Measurements from ENCODE around the gene SLC9A9. TPM values are rescaled to one million over a fixed set of nuclear protein-coding genes. Genes with fewer than 3 reads are reported as not detected.

SLC9A9 gene
- total RNA-seq (2013; cell fraction: nucleolus; rRNA removed) = 54.3 and 56.4 TPM in 2 replicates
- total RNA-seq (2014; rRNA removed) (8.9 and 11.5 TPM in 2 replicates), total RNA-seq (2014; rRNA removed; fragmentation: Illumina TruSeq; extraction: Trizol) (9.7 and 13.6 TPM in 2 replicates), total RNA-seq (2021) (7.4 and 8.8 TPM in 2 replicates), polyA plus RNA-seq (2011; rRNA removed) (3.5 and 5.3 TPM in 2 replicates), polyA plus RNA-seq (2014; fragmentation: Illumina TruSeq; extraction: Trizol) (8.2 and 10.3 TPM in 2 replicates), polyA plus RNA-seq (2014; fragmentation: Nextera tagmentation; extraction: Ambion mirVana) (10 to 100 TPM; 10.7 to 14.2 TPM), polyA plus RNA-seq (2014; rRNA removed) (6.3 and 8.1 TPM in 2 replicates), polyA plus RNA-seq (2016; fragmentation: Nextera tagmentation; extraction: Ambion mirVana) (10 to 100 TPM; 12.5 to 13.2 TPM), polyA minus RNA-seq (2011; rRNA and poly(A)+ RNA removed) (9.3 and 11.1 TPM in 2 replicates), Bru-seq, nascent RNA (percentile 52 among the genes with signal in this experiment), BruChase-seq, experiment 1, labeled RNA remaining after a 6-hour chase (percentile 42 among the genes with signal in this experiment), BruChase-seq, experiment 2, labeled RNA remaining after a 2-hour chase (percentile 43 among the genes with signal in this experiment)
- 11.7 TPM for polyA plus RNA-seq (2011; ENCODE audit: low read depth)
- 1.6 and 3.1 TPM in 2 replicates for polyA plus RNA-seq (2011; cell fraction: cytosol; rRNA removed)
- polyA plus RNA-seq (2011; cell fraction: nucleus; rRNA removed) = 2.0 and 3.0 TPM in 2 replicates
- 6.7 and 8.2 TPM in 2 replicates for polyA plus RNA-seq (2012)
- polyA minus RNA-seq (2011; cell fraction: cytosol; rRNA and poly(A)+ RNA removed) = 0.67 and 1.7 TPM in 2 replicates
- 11.0 and 12.1 TPM in 2 replicates for polyA minus RNA-seq (2011; cell fraction: nucleus; rRNA and poly(A)+ RNA removed)
- long read RNA-seq, experiment 1, partial matches to known transcripts = 0 of 2 reads
- long read RNA-seq, experiment 1, other reads (novel, unspliced or antisense) = 2 of 2 reads
- long read RNA-seq, experiment 2, partial matches to known transcripts = 0 of 1 reads
- long read RNA-seq, experiment 2, other reads (novel, unspliced or antisense) = 1 of 1 reads

DNA sequence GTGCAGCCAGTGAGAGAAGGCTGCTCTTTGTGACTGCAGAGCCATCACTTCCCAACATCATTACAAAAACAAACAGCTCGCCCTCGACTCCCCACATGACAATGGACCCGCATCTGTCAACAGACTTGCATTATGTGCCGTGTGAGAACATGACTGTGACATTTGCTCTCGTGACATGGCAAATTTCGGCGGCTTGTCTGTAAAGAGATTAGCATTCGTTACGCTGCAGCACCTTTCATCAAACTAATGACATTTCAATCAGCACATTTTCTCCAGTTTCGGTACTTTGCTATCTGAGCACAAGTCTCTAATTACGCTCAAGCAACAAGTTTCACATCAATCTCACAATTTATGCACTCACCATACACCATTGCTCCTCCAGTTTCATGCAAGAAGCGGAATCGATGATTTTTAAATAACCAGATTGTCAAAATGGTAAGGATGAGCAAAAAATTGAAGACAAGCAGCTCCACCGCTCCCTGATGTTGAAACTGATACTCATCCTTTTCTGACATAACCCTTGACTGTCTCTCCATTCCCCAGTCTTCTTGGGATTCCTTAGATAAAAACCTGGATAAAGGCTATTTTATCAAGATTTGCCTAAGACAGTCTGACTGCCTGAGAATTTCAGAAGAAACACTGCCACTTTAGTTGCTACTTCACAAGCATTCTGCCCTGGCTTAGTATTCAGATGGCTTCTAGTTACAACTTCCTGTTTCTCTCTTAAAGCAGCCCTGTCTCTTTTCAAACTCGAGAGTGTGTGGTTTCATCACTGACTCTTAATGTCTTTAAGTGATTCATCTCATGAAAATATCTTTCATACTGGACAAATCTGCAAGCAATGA lies at the start of gene SLC9A9:
SLC9A9 (minus strand) TSS at position 682 of the 845 bp plus-strand sequence; CDS start at position 536, 146 bp downstream.
- BruUV-seq (replicated peaks) = TSS peak; percentile 87
- FAIRE-seq = peak; percentile 93
- Histone ChIP-seq H3K27me3 (replicated peaks in 1 of 2; ENCODE audit: control insufficient read depth in 2 of 2, insufficient read depth in 2 of 2, low read length in 1 of 2) (no peaks in the 10 kb centered on the region), H3K79me2 (ENCODE audit: control insufficient read depth, insufficient read depth, low read length) (peaks cover 29% of the 10 kb centered on the region), H3K27ac (ENCODE audit: control insufficient read depth, insufficient read depth) (peak within 1 kb of the TSS; percentile 87), H2AFZ (ENCODE audit: control insufficient read depth, low read depth, low read length) (peak within 1 kb of the TSS; percentile 93), H3K4me3 (peak within 1 kb of the TSS; percentile 78), H3K9me3 (replicated peaks; ENCODE audit: control insufficient read depth, insufficient read depth, low read length) (no peaks in the 10 kb centered on the region; the same call in 2 of the 3 replicates), H3K4me1 (ENCODE audit: control insufficient read depth, insufficient read depth, low read length) (peaks cover 29% of the 10 kb centered on the region), H4K20me1 (ENCODE audit: control insufficient read depth, insufficient read depth) (no peaks in the 10 kb centered on the region), H3K4me2 (ENCODE audit: control insufficient read depth, insufficient read depth) (peak within 1 kb of the TSS; percentile 84), H3K9ac (ENCODE audit: control insufficient read depth, insufficient read depth, low read length) (peak within 1 kb of the TSS; percentile 63), H3K36me3 (ENCODE audit: control insufficient read depth in 2 of 2, insufficient read depth in 2 of 2, low read length in 1 of 2) (no peaks in the 10 kb centered on the region)
- intact Hi-C loops (cut with micrococcal nuclease; ENCODE audit: unreplicated experiment) (no loop called here), in situ Hi-C loops (cut with MboI) (no loop called here)
- SMC1A ChIA-PET (ENCODE audit: uncharacterized antibody, unreplicated experiment) = interaction anchor here (1.4 to 1.5 kb wide), 2 partner anchors 73 to 124 kb away, joined by 3 read pairs; partner anchors contain the start of gene DIPK2A
- CTCF ChIA-PET = interaction anchor here (0.6 kb wide), 1 partner anchor 48 kb away, joined by 4 read pairs; no protein-coding TSS in a partner anchor
- 1% methylated on average over 15 of the region's 15 CpGs for WGBS (ENCODE audit: insufficient coverage, insufficient replicate concordance, low lambda C conversion rate, missing lambda C conversion rate)
- POLR2A ChIA-PET = no interaction called here
- peak; percentile 63 for DNase-seq (ENCODE audit: low read depth, low spot score)
- peak; percentile 93 for ATAC-seq
- RAD21 ChIA-PET (ENCODE audit: unreplicated experiment) = no interaction called here
- TF ChIP-seq NFYA (IDR thresholded peaks at IDR 0.05; ENCODE audit: borderline replicate concordance, low read depth, low read length) (no peak), POLR2AphosphoS5 (IDR thresholded peaks at IDR 0.05; ENCODE audit: low read length) (peak; percentile 37; the same call in 1 of the 2 replicates), POLR2A (IDR thresholded peaks at IDR 0.05; ENCODE audit: low read depth, low read length) (0 out of 2 replicates have a peak, but pooled peaks have one; percentile 27), CBFB (IDR thresholded peaks at IDR 0.05; ENCODE audit: low read depth) (0 out of 2 replicates have a peak, but pooled peaks have one; percentile 31), ZNF622 (IDR thresholded peaks at IDR 0.05) (no peak), KDM1A (IDR thresholded peaks at IDR 0.05; ENCODE audit: borderline replicate concordance) (no peak), SIX5 (IDR thresholded peaks at IDR 0.05; ENCODE audit: low read depth, low read length, severe bottlenecking) (peak; percentile 32), GATAD2B (conservative IDR thresholded peaks at IDR 0.05; ENCODE audit: low read depth) (no peak), NRF1 (conservative IDR thresholded peaks at IDR 0.05; ENCODE audit: low read depth, low read length) (no peak), KLF5 (IDR thresholded peaks at IDR 0.05; ENCODE audit: partially characterized antibody) (no peak), RCOR1 (conservative IDR thresholded peaks at IDR 0.05; ENCODE audit: low read depth, low read length) (no peak; the same call in 1 of the 2 replicates), IKZF2 (IDR thresholded peaks at IDR 0.05) (0 out of 4 replicates have a peak, but pooled peaks of 1 of the 2 experiments have one; percentile 10), ZBED1 (IDR thresholded peaks at IDR 0.05; ENCODE audit: borderline replicate concordance) (no peak), SMARCA5 (IDR thresholded peaks at IDR 0.05) (no peak)
- TF ChIP-seq, protein P1, sequence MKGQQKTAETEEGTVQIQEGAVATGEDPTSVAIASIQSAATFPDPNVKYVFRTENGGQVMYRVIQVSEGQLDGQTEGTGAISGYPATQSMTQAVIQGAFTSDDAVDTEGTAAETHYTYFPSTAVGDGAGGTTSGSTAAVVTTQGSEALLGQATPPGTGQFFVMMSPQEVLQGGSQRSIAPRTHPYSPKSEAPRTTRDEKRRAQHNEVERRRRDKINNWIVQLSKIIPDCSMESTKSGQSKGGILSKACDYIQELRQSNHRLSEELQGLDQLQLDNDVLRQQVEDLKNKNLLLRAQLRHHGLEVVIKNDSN (IDR thresholded peaks at IDR 0.05; ENCODE audit: borderline replicate concordance, extremely low read length, insufficient read depth, low read depth, low read length) = no peak
- TF ChIP-seq, protein P2, sequence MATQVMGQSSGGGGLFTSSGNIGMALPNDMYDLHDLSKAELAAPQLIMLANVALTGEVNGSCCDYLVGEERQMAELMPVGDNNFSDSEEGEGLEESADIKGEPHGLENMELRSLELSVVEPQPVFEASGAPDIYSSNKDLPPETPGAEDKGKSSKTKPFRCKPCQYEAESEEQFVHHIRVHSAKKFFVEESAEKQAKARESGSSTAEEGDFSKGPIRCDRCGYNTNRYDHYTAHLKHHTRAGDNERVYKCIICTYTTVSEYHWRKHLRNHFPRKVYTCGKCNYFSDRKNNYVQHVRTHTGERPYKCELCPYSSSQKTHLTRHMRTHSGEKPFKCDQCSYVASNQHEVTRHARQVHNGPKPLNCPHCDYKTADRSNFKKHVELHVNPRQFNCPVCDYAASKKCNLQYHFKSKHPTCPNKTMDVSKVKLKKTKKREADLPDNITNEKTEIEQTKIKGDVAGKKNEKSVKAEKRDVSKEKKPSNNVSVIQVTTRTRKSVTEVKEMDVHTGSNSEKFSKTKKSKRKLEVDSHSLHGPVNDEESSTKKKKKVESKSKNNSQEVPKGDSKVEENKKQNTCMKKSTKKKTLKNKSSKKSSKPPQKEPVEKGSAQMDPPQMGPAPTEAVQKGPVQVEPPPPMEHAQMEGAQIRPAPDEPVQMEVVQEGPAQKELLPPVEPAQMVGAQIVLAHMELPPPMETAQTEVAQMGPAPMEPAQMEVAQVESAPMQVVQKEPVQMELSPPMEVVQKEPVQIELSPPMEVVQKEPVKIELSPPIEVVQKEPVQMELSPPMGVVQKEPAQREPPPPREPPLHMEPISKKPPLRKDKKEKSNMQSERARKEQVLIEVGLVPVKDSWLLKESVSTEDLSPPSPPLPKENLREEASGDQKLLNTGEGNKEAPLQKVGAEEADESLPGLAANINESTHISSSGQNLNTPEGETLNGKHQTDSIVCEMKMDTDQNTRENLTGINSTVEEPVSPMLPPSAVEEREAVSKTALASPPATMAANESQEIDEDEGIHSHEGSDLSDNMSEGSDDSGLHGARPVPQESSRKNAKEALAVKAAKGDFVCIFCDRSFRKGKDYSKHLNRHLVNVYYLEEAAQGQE (IDR thresholded peaks at IDR 0.05; ENCODE audit: low read depth, low read length) = no peak
